ENCODE measurements around the gene CDON. TPM values are rescaled to one million over a fixed set of nuclear protein-coding genes. Genes with fewer than 3 reads are reported as not detected.

The CDON gene
- total RNA-seq, 1 experiment from 2014 or later = 10.1 TPM

DNA sequence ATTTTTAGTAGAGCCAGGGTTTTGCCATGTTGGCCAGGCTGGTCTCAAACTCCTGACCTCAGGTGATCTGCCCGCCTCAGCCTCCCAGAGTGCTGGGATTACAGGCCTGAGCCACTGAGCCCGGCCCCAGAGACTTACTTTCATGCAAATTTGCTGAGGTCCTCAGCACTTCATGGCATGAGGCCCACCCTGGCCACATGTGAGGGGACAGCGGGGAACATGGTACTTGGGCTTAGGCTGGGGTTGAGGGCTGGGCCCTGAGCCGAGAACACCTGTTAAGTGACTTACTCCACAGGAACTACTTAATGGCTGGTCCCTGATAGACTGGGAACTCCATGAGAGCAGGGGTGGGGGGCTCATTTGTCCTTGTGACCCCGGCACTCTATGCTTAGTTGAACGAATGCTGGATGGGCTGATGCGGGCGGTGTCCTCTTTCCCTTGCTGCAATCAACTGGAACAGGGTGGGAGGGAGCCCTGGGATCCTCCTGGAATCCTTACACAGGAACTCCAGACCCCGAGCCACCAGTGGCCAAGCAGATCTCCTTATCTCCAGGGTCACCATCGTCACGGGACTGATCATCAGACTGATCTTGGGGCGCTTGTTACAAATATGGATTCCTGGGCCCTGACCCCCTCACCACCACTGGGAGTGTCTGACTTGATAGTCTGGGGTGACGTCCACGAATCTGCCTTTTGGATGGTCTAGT lies 115.8 kb downstream of the CDON start:
- no peaks in the 10 kb centered on the region for H3K27me3 ChIP-seq (ENCODE audit: low read length)
- H4K20me1 ChIP-seq (ENCODE audit: low read length) = no peaks in the 10 kb centered on the region
- POLR2A ChIA-PET (ENCODE audit: unreplicated experiment) = no interaction called here
- H3K4me2 ChIP-seq (ENCODE audit: low read length) = no peak overlapping the region
- CTCF ChIA-PET = no interaction called here
- intact Hi-C loops (cut with micrococcal nuclease) = no loop called here
- ATAC-seq (no peak), DNase-seq (no peak)
- no peak overlapping the region for H2AFZ ChIP-seq (ENCODE audit: low read length)
- H3F3A ChIP-seq (ENCODE audit: low read length, unreplicated experiment) = no peaks in the 10 kb centered on the region
- no peak for TF ChIP-seq EZH2phosphoT487 (IDR thresholded peaks at IDR 0.05; ENCODE audit: borderline replicate concordance, low read length)
- TF ChIP-seq EZH2 (IDR thresholded peaks at IDR 0.05; ENCODE audit: low read length, unreplicated experiment) = no peak
- TF ChIP-seq, protein P1, sequence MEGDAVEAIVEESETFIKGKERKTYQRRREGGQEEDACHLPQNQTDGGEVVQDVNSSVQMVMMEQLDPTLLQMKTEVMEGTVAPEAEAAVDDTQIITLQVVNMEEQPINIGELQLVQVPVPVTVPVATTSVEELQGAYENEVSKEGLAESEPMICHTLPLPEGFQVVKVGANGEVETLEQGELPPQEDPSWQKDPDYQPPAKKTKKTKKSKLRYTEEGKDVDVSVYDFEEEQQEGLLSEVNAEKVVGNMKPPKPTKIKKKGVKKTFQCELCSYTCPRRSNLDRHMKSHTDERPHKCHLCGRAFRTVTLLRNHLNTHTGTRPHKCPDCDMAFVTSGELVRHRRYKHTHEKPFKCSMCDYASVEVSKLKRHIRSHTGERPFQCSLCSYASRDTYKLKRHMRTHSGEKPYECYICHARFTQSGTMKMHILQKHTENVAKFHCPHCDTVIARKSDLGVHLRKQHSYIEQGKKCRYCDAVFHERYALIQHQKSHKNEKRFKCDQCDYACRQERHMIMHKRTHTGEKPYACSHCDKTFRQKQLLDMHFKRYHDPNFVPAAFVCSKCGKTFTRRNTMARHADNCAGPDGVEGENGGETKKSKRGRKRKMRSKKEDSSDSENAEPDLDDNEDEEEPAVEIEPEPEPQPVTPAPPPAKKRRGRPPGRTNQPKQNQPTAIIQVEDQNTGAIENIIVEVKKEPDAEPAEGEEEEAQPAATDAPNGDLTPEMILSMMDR (conservative IDR thresholded peaks at IDR 0.05; ENCODE audit: low read depth, low read length) = no peak
- no peak overlapping the region for H3K9ac ChIP-seq (ENCODE audit: low read length)
- H3K27ac ChIP-seq (ENCODE audit: low read length) = no peak overlapping the region
- H3K9me3 ChIP-seq (ENCODE audit: low read length) = no peaks in the 10 kb centered on the region
- no TSS peak for BruUV-seq (replicated peaks)
- H3K4me1 ChIP-seq (ENCODE audit: insufficient read depth, low read length) = peaks cover 6% of the 10 kb centered on the region; the same call in 1 of the 2 replicates
- no peaks in the 10 kb centered on the region for H3K36me3 ChIP-seq (ENCODE audit: low read depth, low read length)
- no peak overlapping the region for H3K4me3 ChIP-seq (ENCODE audit: low read length)
- H3K9me2 ChIP-seq (replicated peaks; ENCODE audit: low read length) = no peaks in the 10 kb centered on the region
- no peaks in the 10 kb centered on the region for H3K79me2 ChIP-seq (ENCODE audit: low read length)

DNA sequence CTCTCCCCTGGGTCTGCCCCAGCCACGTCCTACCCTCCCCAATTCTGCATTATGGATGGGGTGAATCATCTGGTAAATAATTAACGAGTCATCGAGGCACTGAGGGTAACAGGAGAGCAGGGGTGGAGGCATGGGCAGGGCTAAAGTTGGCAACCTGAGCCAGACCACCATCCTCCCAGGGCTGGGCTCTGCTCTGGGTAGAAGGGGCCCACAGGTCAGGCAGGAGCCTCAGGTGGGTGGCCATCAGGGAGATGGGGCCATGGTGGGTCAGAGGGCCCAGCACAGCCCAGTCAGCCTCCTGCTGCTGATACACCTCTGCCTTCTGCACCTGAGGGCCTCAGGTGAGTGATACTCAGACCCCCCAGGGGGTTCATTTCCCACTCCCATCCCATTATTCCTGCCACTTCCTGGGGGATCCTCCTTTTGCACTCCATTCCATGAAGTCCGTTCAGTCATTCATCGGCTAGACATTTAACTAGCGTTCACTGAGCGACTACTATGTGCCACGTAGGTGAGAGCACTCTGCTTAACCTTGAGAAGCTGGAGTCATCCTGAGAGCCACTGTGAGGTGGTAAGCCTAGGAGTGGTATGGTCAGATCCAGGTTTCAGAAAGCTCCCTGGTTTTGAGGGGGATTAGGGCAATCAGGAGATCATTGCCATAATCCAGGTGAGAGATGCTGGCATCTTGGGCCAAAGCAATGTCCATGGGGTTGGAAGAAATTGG lies 116.7 kb downstream of the CDON start, which contains the start of gene VSIG10L2:
VSIG10L2 (plus strand) TSS at position 248 of the 724 bp plus-strand sequence; CDS start at position 260, 12 bp downstream.
- H3K27ac ChIP-seq (ENCODE audit: low read length) = no peak within 1 kb of the TSS
- H3K4me1 ChIP-seq (ENCODE audit: insufficient read depth, low read length) = peaks cover 6% of the 10 kb centered on the region; the same call in 1 of the 2 replicates
- no peaks in the 10 kb centered on the region for H3K9me3 ChIP-seq (ENCODE audit: low read length)
- ChIA-PET CTCF (no interaction called here), POLR2A (ENCODE audit: unreplicated experiment) (no interaction called here)
- intact Hi-C loops (cut with micrococcal nuclease) = no loop called here
- TF ChIP-seq EZH2phosphoT487 (IDR thresholded peaks at IDR 0.05; ENCODE audit: borderline replicate concordance, low read length) (no peak), EZH2 (IDR thresholded peaks at IDR 0.05; ENCODE audit: low read length, unreplicated experiment) (no peak)
- TF ChIP-seq, protein P1 (conservative IDR thresholded peaks at IDR 0.05; ENCODE audit: low read depth, low read length) = no peak
- BruUV-seq (replicated peaks) = no TSS peak
- no peaks in the 10 kb centered on the region for H3K9me2 ChIP-seq (replicated peaks; ENCODE audit: low read length)
- H2AFZ ChIP-seq (ENCODE audit: low read length) = no peak within 1 kb of the TSS
- no peak within 1 kb of the TSS for H3K9ac ChIP-seq (ENCODE audit: low read length)
- no peak within 1 kb of the TSS for H3K4me3 ChIP-seq (ENCODE audit: low read length)
- ATAC-seq (no peak), DNase-seq (peak; percentile 31)
- H3K27me3 ChIP-seq (ENCODE audit: low read length) = no peaks in the 10 kb centered on the region
- H3K4me2 ChIP-seq (ENCODE audit: low read length) = no peak within 1 kb of the TSS
- no peaks in the 10 kb centered on the region for H3K36me3 ChIP-seq (ENCODE audit: low read depth, low read length)
- no peaks in the 10 kb centered on the region for H4K20me1 ChIP-seq (ENCODE audit: low read length)
- H3F3A ChIP-seq (ENCODE audit: low read length, unreplicated experiment) = no peaks in the 10 kb centered on the region
- H3K79me2 ChIP-seq (ENCODE audit: low read length) = no peaks in the 10 kb centered on the region
